Ovary (tissue), 3 donors: Measurements from ENCODE around the gene SLC22A3.

Experiments used
- CTCF ChIP-seq, 3 donors: fragments of 450-650 bp in 2 of 3; fragments of 200-600 bp in 1 of 3; IDR thresholded peaks; one replicate each; pipeline versions ENCODE4 v1.5.1 to v1.8.0; 2016 to 2022; ENCODE audit warnings: antibody characterized with exemption in 3 of 3, mild to moderate bottlenecking in 1 of 3
- EP300 ChIP-seq: sonication (generic); formaldehyde crosslinking; IDR thresholded peaks from one replicate; pipeline ENCODE4 v1.6.1; 2017; ENCODE audit warnings: antibody characterized with exemption
- POLR2A ChIP-seq: fragments of 450-650 bp; IDR thresholded peaks from one replicate; pipeline ENCODE4 v1.6.1; 2017; ENCODE audit warnings: antibody characterized with exemption, mild to moderate bottlenecking, moderate library complexity
- donor health status: DM: no; HTN: no; CAD: no.

DNA sequence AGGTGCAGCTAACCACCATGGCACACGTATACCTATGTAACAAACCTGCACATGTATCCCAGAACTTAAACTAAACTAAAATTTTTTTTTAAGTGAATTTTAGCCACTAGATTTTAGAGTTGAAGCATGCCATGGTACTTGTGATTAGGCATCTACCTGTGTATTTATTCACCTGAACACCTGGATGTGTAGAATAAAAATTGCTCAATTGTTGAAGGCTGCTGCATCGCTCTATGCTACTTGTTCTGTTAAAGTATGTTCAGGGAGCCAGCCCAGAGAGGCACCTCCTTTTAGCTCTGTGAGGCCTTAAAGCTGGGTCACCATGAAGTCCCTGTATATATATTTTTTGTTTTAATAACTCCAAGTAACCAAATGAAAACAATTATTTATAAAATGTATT, 28.3 kb downstream of the SLC22A3 start:
- no peak for TF ChIP-seq CTCF (IDR thresholded peaks at IDR 0.05)
- TF ChIP-seq POLR2A = no peak
- TF ChIP-seq EP300 = no peak
